Measurements from ENCODE around the gene CST2. TPM values are rescaled to one million over a fixed set of nuclear protein-coding genes. Genes with fewer than 3 reads are reported as not detected.
"Not testable (repeated sequence)": the region's sequence is repeated elsewhere in the genome, so short reads cannot be mapped to it uniquely, and the experiment has no call there.

The CST2 gene
- total and polyA plus RNA-seq, 2 donors, result 0.94 to 12.7 TPM

DNA sequence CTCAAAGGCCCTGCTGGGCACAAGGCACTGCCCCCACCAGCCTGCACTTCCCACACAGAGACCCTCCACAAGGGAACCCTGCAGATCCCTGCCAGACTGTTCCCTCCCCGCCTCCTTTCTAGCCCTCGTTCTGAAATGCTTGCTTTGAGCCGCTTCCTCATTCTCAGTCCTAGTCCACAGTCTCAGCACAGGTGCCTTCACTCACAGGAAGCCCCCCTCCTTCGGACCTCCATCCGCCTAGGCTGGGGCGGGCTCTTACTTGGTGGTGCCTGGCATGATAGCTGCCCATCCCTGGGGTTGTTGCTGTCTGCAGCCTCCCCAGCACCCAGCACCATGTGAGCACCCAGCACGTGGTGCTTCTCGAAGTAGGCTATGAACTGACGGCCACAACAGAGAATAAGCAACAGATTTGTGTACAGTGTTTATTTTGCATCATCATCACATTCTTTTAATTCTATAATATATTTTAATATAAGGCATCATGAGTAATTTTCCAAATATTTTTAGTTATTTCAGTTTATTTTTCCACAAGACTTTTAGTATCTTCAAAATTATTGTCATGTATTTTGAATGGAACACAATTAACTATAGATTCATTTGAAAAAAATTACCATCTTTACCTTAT lies 40.7 kb upstream of the CST2 start:
- 26% methylated on average over 9 of the region's 9 CpGs for WGBS

DNA sequence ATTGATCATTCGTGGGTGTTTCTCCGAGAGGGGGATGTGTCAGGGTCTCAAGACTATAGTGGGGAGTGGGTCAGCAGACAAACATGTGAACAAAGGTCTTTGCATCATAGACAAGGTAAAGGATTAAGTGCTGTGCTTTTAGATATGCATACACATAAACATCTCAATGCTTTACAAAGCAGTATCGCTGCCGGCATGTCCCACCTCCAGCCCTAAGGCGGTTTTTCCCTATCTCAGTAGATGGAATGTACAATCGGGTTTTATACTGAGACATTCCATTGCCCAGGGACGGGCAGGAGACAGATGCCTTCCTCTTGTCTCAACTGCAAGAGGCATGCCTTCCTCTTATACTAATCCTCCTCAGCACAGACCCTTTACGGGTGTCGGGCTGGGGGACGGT lies 34.2 kb upstream of the CST2 start:
- WGBS, result 70% methylated on average over 9 of the region's 10 CpGs
- not testable (repeated sequence) for H3K27ac ChIP-seq (ENCODE audit: low read depth in 1 of 2, low read length in 1 of 2); H3K27me3 ChIP-seq (ENCODE audit: control insufficient read depth in 2 of 2, insufficient read depth in 1 of 2, low read length in 1 of 2); H3K4me3 ChIP-seq (ENCODE audit: low read length in 2 of 2); H3K9me3 ChIP-seq (ENCODE audit: control insufficient read depth in 2 of 2, insufficient read depth in 1 of 2, low read length in 1 of 2); H3K4me1 ChIP-seq (ENCODE audit: control insufficient read depth in 2 of 2, insufficient read depth in 2 of 2, low read length in 2 of 2); H3K36me3 ChIP-seq (ENCODE audit: control insufficient read depth in 2 of 2, insufficient read depth in 2 of 2, low read length in 1 of 2); DNase-seq (ENCODE audit: low read depth in 6 of 9, low spot score in 9 of 9)

More for the DNA sequence above, 40.7 kb upstream of the CST2 start:
- Histone ChIP-seq H3K36me3 (ENCODE audit: control insufficient read depth in 2 of 2, insufficient read depth in 2 of 2, low read length in 1 of 2) (no peaks in the 10 kb centered on the region), H3K27me3 (ENCODE audit: control insufficient read depth in 2 of 2, insufficient read depth in 1 of 2, low read length in 1 of 2) (peaks cover 0 to 5% of the 10 kb centered on the region in 2 donors), H3K4me3 (ENCODE audit: low read length in 2 of 2) (no peak overlapping the region), H3K4me1 (ENCODE audit: control insufficient read depth in 2 of 2, insufficient read depth in 2 of 2, low read length in 2 of 2) (peaks cover 5 to 39% of the 10 kb centered on the region in 2 donors), H3K27ac (ENCODE audit: low read depth in 1 of 2, low read length in 1 of 2) (peak overlapping the region; percentile 20 to 69), H3K9me3 (ENCODE audit: control insufficient read depth in 2 of 2, insufficient read depth in 1 of 2, low read length in 1 of 2) (no peaks in the 10 kb centered on the region)
- DNase-seq (ENCODE audit: low read depth in 6 of 9, low spot score in 9 of 9), result peak in 3 of 9 donors; percentile 45 to 56 (median 50)

DNA sequence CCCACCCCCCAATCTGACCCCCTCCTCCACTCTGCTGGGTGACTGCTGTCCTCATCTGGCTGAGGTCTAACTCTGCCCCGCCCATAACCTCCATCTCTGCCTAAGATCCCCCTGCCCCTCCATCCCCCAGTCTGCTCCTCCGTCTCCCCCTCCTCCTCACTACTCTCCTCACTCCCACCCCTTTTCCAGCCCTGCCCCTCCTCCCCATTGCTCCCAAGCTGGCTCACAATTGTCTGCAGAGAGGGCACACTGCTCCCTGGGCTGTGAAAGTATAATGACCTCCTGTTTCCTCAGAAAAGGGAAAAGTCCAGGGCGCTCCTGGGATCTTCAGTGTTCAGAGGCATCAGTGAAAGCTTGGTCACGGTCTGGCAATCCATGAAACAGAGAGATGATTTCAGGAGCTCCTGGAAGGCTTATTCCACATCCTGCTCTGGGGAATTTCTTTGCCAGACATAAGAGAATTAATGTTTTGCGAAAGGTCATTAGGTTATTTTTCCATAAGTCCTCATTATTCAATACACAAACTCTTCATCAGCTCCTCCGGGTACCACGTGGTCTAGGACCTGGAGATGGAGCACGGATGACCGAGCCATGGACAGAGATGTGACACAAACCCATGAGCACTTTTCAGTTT lies 31.6 kb upstream of the CST2 start:
- H3K36me3 ChIP-seq (ENCODE audit: control insufficient read depth in 2 of 2, insufficient read depth in 2 of 2, low read length in 1 of 2), result no peaks in the 10 kb centered on the region
- no peak overlapping the region for H3K27ac ChIP-seq (ENCODE audit: low read depth in 1 of 2, low read length in 1 of 2)
- DNase-seq (ENCODE audit: low read depth in 6 of 9, low spot score in 9 of 9), result no peak
- 73% methylated on average over 9 of the region's 9 CpGs for WGBS
- no peaks in the 10 kb centered on the region for H3K27me3 ChIP-seq (ENCODE audit: control insufficient read depth in 2 of 2, insufficient read depth in 1 of 2, low read length in 1 of 2)
- H3K9me3 ChIP-seq (ENCODE audit: control insufficient read depth in 2 of 2, insufficient read depth in 1 of 2, low read length in 1 of 2), result no peaks in the 10 kb centered on the region
- no peak overlapping the region for H3K4me3 ChIP-seq (ENCODE audit: low read length in 2 of 2)
- H3K4me1 ChIP-seq (ENCODE audit: control insufficient read depth in 2 of 2, insufficient read depth in 2 of 2, low read length in 2 of 2), result no peaks in the 10 kb centered on the region

DNA sequence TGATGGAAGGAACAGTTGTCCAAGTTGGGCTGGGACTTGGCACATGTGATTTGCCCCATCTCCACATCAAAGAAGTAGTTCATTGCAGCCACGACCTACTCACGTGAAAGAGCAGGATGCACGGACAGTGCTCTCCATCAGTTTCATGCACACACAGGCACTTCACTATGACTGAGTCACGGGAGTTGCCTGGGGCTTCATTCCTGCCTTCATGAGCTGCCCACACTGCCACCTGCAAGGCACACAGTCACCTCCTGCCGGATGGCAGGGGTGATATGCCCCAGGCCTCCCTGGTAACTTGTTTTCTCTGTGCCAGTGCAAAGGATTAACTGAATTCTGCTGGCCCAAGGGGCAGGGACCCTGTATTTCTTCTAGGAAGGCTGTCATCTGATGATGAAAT lies 30.2 kb upstream of the CST2 start:
- WGBS, result 90% methylated on average over 5 of the region's 5 CpGs
- Histone ChIP-seq H3K9me3 (ENCODE audit: control insufficient read depth in 2 of 2, insufficient read depth in 1 of 2, low read length in 1 of 2) (no peaks in the 10 kb centered on the region), H3K27ac (ENCODE audit: low read depth in 1 of 2, low read length in 1 of 2) (no peak overlapping the region), H3K36me3 (ENCODE audit: control insufficient read depth in 2 of 2, insufficient read depth in 2 of 2, low read length in 1 of 2) (no peaks in the 10 kb centered on the region), H3K4me1 (ENCODE audit: control insufficient read depth in 2 of 2, insufficient read depth in 2 of 2, low read length in 2 of 2) (no peaks in the 10 kb centered on the region), H3K27me3 (ENCODE audit: control insufficient read depth in 2 of 2, insufficient read depth in 1 of 2, low read length in 1 of 2) (no peaks in the 10 kb centered on the region), H3K4me3 (ENCODE audit: low read length in 2 of 2) (no peak overlapping the region)
- DNase-seq (ENCODE audit: low read depth in 6 of 9, low spot score in 9 of 9), result no peak

DNA sequence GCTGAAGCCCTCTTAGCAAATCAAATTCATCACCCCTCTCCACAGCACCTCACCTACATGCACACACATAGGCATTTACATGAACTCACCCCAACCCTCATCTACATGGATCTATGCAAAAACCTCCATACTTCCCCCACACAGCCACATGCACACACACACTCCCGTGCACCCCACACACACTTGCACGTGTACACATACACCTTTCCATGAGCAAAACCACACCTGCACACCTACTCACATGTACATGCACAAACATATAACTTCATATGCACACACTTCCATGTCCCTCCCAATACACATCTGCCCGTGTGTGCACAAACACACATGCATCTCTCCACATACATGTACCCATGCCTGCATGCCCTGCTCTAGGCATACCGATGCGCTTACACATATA lies 29.7 kb upstream of the CST2 start:
- no peak overlapping the region for H3K4me3 ChIP-seq (ENCODE audit: low read length in 2 of 2)
- H3K4me1 ChIP-seq (ENCODE audit: control insufficient read depth in 2 of 2, insufficient read depth in 2 of 2, low read length in 2 of 2), result no peaks in the 10 kb centered on the region
- H3K36me3 ChIP-seq (ENCODE audit: control insufficient read depth in 2 of 2, insufficient read depth in 2 of 2, low read length in 1 of 2), result no peaks in the 10 kb centered on the region
- WGBS, result 96% methylated on average over 5 of the region's 5 CpGs
- no peak for DNase-seq (ENCODE audit: low read depth in 6 of 9, low spot score in 9 of 9)
- H3K9me3 ChIP-seq (ENCODE audit: control insufficient read depth in 2 of 2, insufficient read depth in 1 of 2, low read length in 1 of 2), result no peaks in the 10 kb centered on the region
- no peaks in the 10 kb centered on the region for H3K27me3 ChIP-seq (ENCODE audit: control insufficient read depth in 2 of 2, insufficient read depth in 1 of 2, low read length in 1 of 2)
- H3K27ac ChIP-seq (ENCODE audit: low read depth in 1 of 2, low read length in 1 of 2), result no peak overlapping the region

DNA sequence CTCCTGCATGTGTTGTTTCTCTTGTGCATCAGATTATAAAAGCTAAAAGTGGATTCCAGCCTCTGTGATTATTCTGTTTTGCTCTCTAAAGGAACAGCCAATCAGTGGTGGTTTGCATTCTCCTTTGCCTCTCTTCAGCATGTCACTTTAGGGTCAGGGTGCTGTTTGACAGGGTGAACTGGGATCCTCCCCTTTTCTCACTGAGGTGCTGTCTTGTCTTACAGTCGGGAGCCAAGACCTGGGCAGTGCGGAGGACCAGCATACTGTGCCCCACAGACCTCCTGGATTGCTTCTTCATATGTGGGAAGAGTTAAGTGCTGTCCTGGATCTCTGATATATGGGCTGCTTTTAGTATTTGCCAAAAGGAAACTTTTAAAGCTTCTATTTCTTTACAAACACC lies 15.2 kb upstream of the CST2 start:
- WGBS, result 64% methylated on average over 2 of the region's 2 CpGs
- no peak overlapping the region for H3K27ac ChIP-seq (ENCODE audit: low read depth in 1 of 2, low read length in 1 of 2)

DNA sequence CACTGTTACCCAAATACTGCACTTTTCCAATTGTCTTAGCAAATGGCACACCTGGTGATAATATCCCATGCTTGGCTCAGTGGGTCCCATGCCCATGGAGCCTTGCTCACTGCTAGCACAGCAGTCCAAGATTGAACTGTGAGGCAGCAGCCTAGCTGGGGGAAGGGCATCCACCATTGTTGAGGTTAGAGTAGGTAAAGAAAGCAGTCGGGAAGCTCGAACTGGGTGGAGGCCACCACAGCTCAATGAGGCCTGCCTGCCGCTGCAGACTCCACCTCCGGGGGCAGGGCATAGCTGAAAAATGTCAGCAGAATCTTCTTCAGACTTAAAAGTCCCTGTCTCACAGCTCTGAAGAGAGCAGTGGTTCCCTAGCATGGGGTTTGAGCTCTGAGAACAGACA lies 9.2 kb upstream of the CST2 start:
- H3K27me3 ChIP-seq (ENCODE audit: control insufficient read depth in 2 of 2, insufficient read depth in 1 of 2, low read length in 1 of 2), result no peaks in the 10 kb centered on the region
- H3K27ac ChIP-seq (ENCODE audit: low read depth in 1 of 2, low read length in 1 of 2), result no peak overlapping the region
- 79% methylated on average over 4 of the region's 4 CpGs for WGBS
- H3K36me3 ChIP-seq (ENCODE audit: control insufficient read depth in 2 of 2, insufficient read depth in 2 of 2, low read length in 1 of 2), result no peaks in the 10 kb centered on the region
- peak in 2 of 9 donors; percentile 20 to 22 for DNase-seq (ENCODE audit: low read depth in 6 of 9, low spot score in 9 of 9)
- H3K9me3 ChIP-seq (ENCODE audit: control insufficient read depth in 2 of 2, insufficient read depth in 1 of 2, low read length in 1 of 2), result no peaks in the 10 kb centered on the region
- no peak overlapping the region for H3K4me3 ChIP-seq (ENCODE audit: low read length in 2 of 2)
- peaks cover 0 to 3% of the 10 kb centered on the region in 2 donors for H3K4me1 ChIP-seq (ENCODE audit: control insufficient read depth in 2 of 2, insufficient read depth in 2 of 2, low read length in 2 of 2)

More for the DNA sequence above, 15.2 kb upstream of the CST2 start:
- DNase-seq (ENCODE audit: low read depth in 6 of 9, low spot score in 9 of 9), result no peak
- Histone ChIP-seq H3K36me3 (ENCODE audit: control insufficient read depth in 2 of 2, insufficient read depth in 2 of 2, low read length in 1 of 2) (no peaks in the 10 kb centered on the region), H3K27me3 (ENCODE audit: control insufficient read depth in 2 of 2, insufficient read depth in 1 of 2, low read length in 1 of 2) (no peaks in the 10 kb centered on the region), H3K4me3 (ENCODE audit: low read length in 2 of 2) (no peak overlapping the region), H3K4me1 (ENCODE audit: control insufficient read depth in 2 of 2, insufficient read depth in 2 of 2, low read length in 2 of 2) (no peaks in the 10 kb centered on the region), H3K9me3 (ENCODE audit: control insufficient read depth in 2 of 2, insufficient read depth in 1 of 2, low read length in 1 of 2) (no peaks in the 10 kb centered on the region)

DNA sequence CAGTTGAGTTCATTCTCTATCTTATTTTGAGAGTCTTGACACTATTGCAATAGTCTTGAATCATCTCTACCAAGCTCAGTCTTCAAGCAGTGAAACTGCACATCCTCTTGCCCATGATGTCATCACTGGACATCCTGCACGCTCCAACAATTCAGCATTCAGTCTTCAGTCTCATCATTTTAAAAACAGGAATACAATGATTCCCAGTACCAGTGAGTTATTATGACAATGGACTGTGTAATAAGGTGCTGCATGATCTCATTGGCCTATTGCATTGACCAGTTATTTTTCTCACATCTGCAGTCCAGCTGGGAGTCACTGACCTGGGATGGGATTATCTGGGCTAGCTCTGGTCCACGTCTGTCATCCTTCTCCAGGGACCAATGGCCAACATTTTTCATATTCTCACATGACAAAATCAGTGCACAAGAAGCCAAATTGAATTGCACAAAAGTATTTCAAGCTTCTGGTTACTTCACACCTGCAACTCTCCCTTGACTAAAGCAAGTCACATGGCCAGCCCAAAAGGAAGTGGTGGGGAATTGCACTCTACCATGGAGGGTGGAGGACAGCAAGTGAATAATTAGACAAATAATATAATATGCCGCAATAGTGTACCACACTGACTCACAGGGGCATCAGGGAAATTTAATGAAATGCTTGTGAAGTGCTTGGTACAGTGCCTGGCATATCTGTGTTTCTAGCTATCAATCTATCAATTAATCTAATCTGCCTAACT lies 6.4 kb upstream of the CST2 start:
- Histone ChIP-seq H3K27ac (ENCODE audit: low read depth in 1 of 2, low read length in 1 of 2) (no peak overlapping the region), H3K27me3 (ENCODE audit: control insufficient read depth in 2 of 2, insufficient read depth in 1 of 2, low read length in 1 of 2) (no peaks in the 10 kb centered on the region), H3K36me3 (ENCODE audit: control insufficient read depth in 2 of 2, insufficient read depth in 2 of 2, low read length in 1 of 2) (no peaks in the 10 kb centered on the region), H3K9me3 (ENCODE audit: control insufficient read depth in 2 of 2, insufficient read depth in 1 of 2, low read length in 1 of 2) (no peaks in the 10 kb centered on the region), H3K4me3 (ENCODE audit: low read length in 2 of 2) (no peak overlapping the region), H3K4me1 (ENCODE audit: control insufficient read depth in 2 of 2, insufficient read depth in 2 of 2, low read length in 2 of 2) (peaks cover 0 to 3% of the 10 kb centered on the region in 2 donors)
- DNase-seq (ENCODE audit: low read depth in 6 of 9, low spot score in 9 of 9), result no peak
- WGBS, result 57% methylated on average over 3 of the region's 3 CpGs

DNA sequence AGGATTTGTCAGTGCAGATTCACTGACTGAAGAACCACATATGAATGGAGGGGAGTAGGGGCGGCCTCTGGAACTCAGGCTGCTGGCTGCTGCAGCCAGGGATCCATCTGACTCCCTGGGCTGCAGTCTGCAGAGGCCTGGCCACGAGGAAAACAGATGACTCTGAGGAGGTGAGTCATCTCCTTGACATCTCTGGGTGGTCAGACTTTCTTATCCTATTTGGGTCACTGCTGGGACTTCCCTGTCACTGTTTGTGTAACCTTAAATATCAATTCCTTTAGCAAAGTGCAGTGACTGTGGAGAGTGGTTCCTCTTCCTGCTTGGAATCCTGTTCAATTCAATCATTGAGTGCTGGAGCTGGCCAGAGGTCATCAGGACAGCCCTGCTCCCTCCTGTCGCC lies 5.4 kb upstream of the CST2 start:
- not testable (repeated sequence) for H3K27ac ChIP-seq (ENCODE audit: low read depth in 1 of 2, low read length in 1 of 2); H3K36me3 ChIP-seq (ENCODE audit: control insufficient read depth in 2 of 2, insufficient read depth in 2 of 2, low read length in 1 of 2)
- 58% methylated on average over 3 of the region's 3 CpGs for WGBS

More for the DNA sequence above, 5.4 kb upstream of the CST2 start:
- not testable (repeated sequence) for H3K4me3 ChIP-seq (ENCODE audit: low read length in 2 of 2); H3K9me3 ChIP-seq (ENCODE audit: control insufficient read depth in 2 of 2, insufficient read depth in 1 of 2, low read length in 1 of 2); H3K4me1 ChIP-seq (ENCODE audit: control insufficient read depth in 2 of 2, insufficient read depth in 2 of 2, low read length in 2 of 2); H3K27me3 ChIP-seq (ENCODE audit: control insufficient read depth in 2 of 2, insufficient read depth in 1 of 2, low read length in 1 of 2); DNase-seq (ENCODE audit: low read depth in 6 of 9, low spot score in 9 of 9)

Measured in thymus (tissue), 11 donors.